ENCODE measurements around the gene GRIN3B.

GRIN3B gene

GRCh38 chr19:990746-991145 is 9.5 kb upstream of the GRIN3B start:
- DNase-seq (ENCODE audit: low read depth in 2 of 2): no peak

GRCh38 chr19:991174-991931 is 8.9 kb upstream of the GRIN3B start:
- DNase-seq (ENCODE audit: low read depth in 2 of 2): peak in 1 of 2 donors; percentile 29

- no peak for DNase-seq (ENCODE audit: low read depth in 2 of 2)
These were observed 8.1 kb upstream of the GRIN3B start for GRCh38 chr19:991932-992669.

GRCh38 chr19:992670-993055 is 7.6 kb upstream of the GRIN3B start:
- no peak for DNase-seq (ENCODE audit: low read depth in 2 of 2)

GRCh38 chr19:993361-993830 is 6.8 kb upstream of the GRIN3B start:
- DNase-seq (ENCODE audit: low read depth in 2 of 2): no peak

GRCh38 chr19:993831-994393 is 6.3 kb upstream of the GRIN3B start:
- no peak for DNase-seq (ENCODE audit: low read depth in 2 of 2)

- no peak for DNase-seq (ENCODE audit: low read depth in 2 of 2)
These were observed 5.7 kb upstream of the GRIN3B start for GRCh38 chr19:994516-994915.

GRCh38 chr19:995051-995827 is 5.0 kb upstream of the GRIN3B start:
- no peak for DNase-seq (ENCODE audit: low read depth in 2 of 2)

- DNase-seq (ENCODE audit: low read depth in 2 of 2): peak; percentile 26 to 63
These were observed 4.0 kb upstream of the GRIN3B start for GRCh38 chr19:996051-996838.

GRCh38 chr19:998064-998463 is 2.2 kb upstream of the GRIN3B start:
- DNase-seq (ENCODE audit: low read depth in 2 of 2): no peak

- DNase-seq (ENCODE audit: low read depth in 2 of 2): no peak
These were observed 870 bp upstream of the GRIN3B start for GRCh38 chr19:999379-999719.

- no peak for DNase-seq (ENCODE audit: low read depth in 2 of 2)
These were observed 645 bp downstream of the GRIN3B start for GRCh38 chr19:1000591-1001537.

- DNase-seq (ENCODE audit: low read depth in 2 of 2): peak; percentile 36 to 41
These were observed 1.4 kb downstream of the GRIN3B start for GRCh38 chr19:1001538-1002166.

- DNase-seq (ENCODE audit: low read depth in 2 of 2): no peak
These were observed 2.4 kb downstream of the GRIN3B start for GRCh38 chr19:1002600-1002999.

GRCh38 chr19:1003283-1003682 is 3.1 kb downstream of the GRIN3B start:
- DNase-seq (ENCODE audit: low read depth in 2 of 2): no peak

- no peak for DNase-seq (ENCODE audit: low read depth in 2 of 2)
These were observed 4.1 kb downstream of the GRIN3B start for GRCh38 chr19:1004204-1004802.

GRCh38 chr19:1004803-1005664 is 4.8 kb downstream of the GRIN3B start:
- no peak for DNase-seq (ENCODE audit: low read depth in 2 of 2)

GRCh38 chr19:1006711-1007398 is 6.6 kb downstream of the GRIN3B start:
- no peak for DNase-seq (ENCODE audit: low read depth in 2 of 2)
